ENCODE data around the gene DPP10.
"Not testable (repeated sequence)": the region's sequence is repeated elsewhere in the genome, so short reads cannot be mapped to it uniquely, and the experiment has no call there.

The DPP10 gene

GRCh38 chr2:114962532-114962931 lies 520.1 kb downstream of the DPP10 start:
- no peak for TF ChIP-seq CTCF (IDR thresholded peaks at IDR 0.05; ENCODE audit: low read length, missing control alignments)
- no peak for DNase-seq (ENCODE audit: low read depth)
- H3K4me3 ChIP-seq (replicated peaks; ENCODE audit: low read depth, low read length): no peak overlapping the region

- DNase-seq (ENCODE audit: low read depth): no peak
- H3K4me3 ChIP-seq (replicated peaks; ENCODE audit: low read depth, low read length): no peak overlapping the region
- no peak for TF ChIP-seq CTCF (IDR thresholded peaks at IDR 0.05; ENCODE audit: low read length, missing control alignments)
These were observed 526.4 kb downstream of the DPP10 start for GRCh38 chr2:114968748-114969400.

- not testable (repeated sequence) for H3K4me3 ChIP-seq (replicated peaks; ENCODE audit: low read depth, low read length); DNase-seq (ENCODE audit: low read depth)
These were observed 561.9 kb downstream of the DPP10 start for GRCh38 chr2:115004321-115004720.

- H3K4me3 ChIP-seq (replicated peaks; ENCODE audit: low read depth, low read length): no peak overlapping the region
- DNase-seq (ENCODE audit: low read depth): no peak
- TF ChIP-seq CTCF (IDR thresholded peaks at IDR 0.05; ENCODE audit: low read length, missing control alignments): no peak
These were observed 569.3 kb downstream of the DPP10 start for GRCh38 chr2:115011721-115012120.

GRCh38 chr2:115022013-115022412 lies 579.6 kb downstream of the DPP10 start:
- not testable (repeated sequence) for H3K4me3 ChIP-seq (replicated peaks; ENCODE audit: low read depth, low read length); DNase-seq (ENCODE audit: low read depth)

- DNase-seq (ENCODE audit: low read depth): no peak
- TF ChIP-seq CTCF (IDR thresholded peaks at IDR 0.05; ENCODE audit: low read length, missing control alignments): no peak
- no peak overlapping the region for H3K4me3 ChIP-seq (replicated peaks; ENCODE audit: low read depth, low read length)
These were observed 592.4 kb downstream of the DPP10 start for GRCh38 chr2:115034801-115035200.

- TF ChIP-seq CTCF (IDR thresholded peaks at IDR 0.05; ENCODE audit: low read length, missing control alignments): no peak
- no peak for DNase-seq (ENCODE audit: low read depth)
- H3K4me3 ChIP-seq (replicated peaks; ENCODE audit: low read depth, low read length): no peak overlapping the region
These were observed 594.4 kb downstream of the DPP10 start for GRCh38 chr2:115036818-115037217.

- TF ChIP-seq CTCF (IDR thresholded peaks at IDR 0.05; ENCODE audit: low read length, missing control alignments): no peak
- no peak overlapping the region for H3K4me3 ChIP-seq (replicated peaks; ENCODE audit: low read depth, low read length)
- no peak for DNase-seq (ENCODE audit: low read depth)
These were observed 615.0 kb downstream of the DPP10 start for GRCh38 chr2:115057473-115057872.
